HL-60/S4 treated with retinoic acid at 250 ng/mL for 4 days and 3 days (cell line): ENCODE measurements around the gene TRAPPC10.

Experiments used
- in situ Hi-C: fragments of 300-500 bp; cut with MboI; formaldehyde crosslinking; loops from 2 replicates; pipeline ENCODE4 v1.7.0; 2022; ENCODE audit warnings: low sequenced_read_pairs

The TRAPPC10 gene, protein sequence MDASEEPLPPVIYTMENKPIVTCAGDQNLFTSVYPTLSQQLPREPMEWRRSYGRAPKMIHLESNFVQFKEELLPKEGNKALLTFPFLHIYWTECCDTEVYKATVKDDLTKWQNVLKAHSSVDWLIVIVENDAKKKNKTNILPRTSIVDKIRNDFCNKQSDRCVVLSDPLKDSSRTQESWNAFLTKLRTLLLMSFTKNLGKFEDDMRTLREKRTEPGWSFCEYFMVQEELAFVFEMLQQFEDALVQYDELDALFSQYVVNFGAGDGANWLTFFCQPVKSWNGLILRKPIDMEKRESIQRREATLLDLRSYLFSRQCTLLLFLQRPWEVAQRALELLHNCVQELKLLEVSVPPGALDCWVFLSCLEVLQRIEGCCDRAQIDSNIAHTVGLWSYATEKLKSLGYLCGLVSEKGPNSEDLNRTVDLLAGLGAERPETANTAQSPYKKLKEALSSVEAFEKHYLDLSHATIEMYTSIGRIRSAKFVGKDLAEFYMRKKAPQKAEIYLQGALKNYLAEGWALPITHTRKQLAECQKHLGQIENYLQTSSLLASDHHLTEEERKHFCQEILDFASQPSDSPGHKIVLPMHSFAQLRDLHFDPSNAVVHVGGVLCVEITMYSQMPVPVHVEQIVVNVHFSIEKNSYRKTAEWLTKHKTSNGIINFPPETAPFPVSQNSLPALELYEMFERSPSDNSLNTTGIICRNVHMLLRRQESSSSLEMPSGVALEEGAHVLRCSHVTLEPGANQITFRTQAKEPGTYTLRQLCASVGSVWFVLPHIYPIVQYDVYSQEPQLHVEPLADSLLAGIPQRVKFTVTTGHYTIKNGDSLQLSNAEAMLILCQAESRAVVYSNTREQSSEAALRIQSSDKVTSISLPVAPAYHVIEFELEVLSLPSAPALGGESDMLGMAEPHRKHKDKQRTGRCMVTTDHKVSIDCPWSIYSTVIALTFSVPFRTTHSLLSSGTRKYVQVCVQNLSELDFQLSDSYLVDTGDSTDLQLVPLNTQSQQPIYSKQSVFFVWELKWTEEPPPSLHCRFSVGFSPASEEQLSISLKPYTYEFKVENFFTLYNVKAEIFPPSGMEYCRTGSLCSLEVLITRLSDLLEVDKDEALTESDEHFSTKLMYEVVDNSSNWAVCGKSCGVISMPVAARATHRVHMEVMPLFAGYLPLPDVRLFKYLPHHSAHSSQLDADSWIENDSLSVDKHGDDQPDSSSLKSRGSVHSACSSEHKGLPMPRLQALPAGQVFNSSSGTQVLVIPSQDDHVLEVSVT

GRCh38 chr21:44011579-44012473, at the start of gene TRAPPC10:
TSS of gene TRAPPC10 (plus strand) at chr21:44012309. CDS start at chr21:44012494, 185 bp downstream.
- in situ Hi-C loops = no loop called here

DNA sequence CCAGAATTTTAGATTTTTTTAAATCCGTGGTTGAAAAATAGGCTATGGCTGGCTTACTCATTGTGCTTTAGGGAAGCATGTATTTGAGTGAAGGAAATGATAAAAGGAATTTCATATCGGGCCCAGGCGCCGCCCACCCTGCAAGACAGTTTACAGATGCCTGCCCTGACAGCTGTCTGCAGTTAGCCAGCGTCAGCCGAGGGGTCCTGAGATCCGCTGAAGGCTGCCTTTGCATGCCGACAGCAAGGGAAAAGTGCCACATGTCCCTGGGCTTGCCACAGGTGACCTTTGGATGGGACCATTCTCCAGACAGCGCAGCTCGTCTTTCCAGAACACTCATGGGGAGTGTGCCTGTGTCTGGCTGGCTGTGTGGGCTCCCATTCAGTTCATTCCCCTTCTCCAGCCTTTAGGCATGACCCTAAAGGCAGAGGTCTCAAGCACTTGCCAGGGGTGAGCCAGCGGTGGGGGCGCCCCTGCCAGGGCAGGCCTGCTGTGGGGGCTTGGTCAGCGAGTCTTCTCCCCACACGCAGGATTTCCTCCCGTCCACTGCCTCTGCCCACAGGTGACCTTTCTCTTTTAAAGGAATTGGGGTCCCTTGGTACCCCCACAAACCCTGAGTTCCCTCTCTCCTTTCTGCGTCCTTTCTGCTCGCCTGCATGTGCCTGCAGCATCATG, 46.1 kb upstream of the TRAPPC10 start:
- in situ Hi-C loops = no loop called here

GRCh38 chr21:43966946-43967512, 45.1 kb upstream of the TRAPPC10 start:
- in situ Hi-C loops = no loop called here

DNA sequence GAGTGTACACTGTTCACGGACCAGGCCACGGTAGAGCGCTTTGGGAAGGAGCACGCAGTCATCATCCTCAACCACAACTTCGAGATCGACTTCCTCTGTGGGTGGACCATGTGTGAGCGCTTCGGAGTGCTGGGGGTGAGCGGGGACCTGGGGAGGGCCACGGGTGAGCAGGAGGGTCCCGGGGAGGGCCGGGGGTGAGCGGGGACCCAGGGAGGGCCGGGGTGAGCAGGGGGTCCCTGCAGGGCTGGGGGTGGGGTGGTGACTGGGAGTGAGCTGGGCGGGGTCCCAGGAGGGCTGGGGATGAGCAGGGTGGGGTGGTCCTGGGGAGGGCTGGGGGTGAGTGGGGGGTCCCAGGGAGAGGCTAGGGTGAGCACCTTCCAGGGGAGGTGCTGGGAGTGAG, 44.1 kb upstream of the TRAPPC10 start:
- in situ Hi-C loops = no loop called here

GRCh38 chr21:43968410-43969114, 43.5 kb upstream of the TRAPPC10 start:
- in situ Hi-C loops = no loop called here

DNA sequence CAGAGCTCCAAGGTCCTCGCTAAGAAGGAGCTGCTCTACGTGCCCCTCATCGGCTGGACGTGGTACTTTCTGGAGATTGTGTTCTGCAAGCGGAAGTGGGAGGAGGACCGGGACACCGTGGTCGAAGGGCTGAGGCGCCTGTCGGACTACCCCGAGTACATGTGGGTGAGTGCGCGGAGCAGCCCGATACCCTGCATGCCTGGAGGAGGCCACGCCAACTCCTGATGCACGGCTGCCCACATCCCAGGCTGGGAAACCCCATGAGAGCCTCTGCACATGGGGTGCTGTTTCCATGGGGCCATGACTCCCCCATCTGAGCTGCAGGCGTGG, 43.0 kb upstream of the TRAPPC10 start:
- in situ Hi-C loops = no loop called here

DNA sequence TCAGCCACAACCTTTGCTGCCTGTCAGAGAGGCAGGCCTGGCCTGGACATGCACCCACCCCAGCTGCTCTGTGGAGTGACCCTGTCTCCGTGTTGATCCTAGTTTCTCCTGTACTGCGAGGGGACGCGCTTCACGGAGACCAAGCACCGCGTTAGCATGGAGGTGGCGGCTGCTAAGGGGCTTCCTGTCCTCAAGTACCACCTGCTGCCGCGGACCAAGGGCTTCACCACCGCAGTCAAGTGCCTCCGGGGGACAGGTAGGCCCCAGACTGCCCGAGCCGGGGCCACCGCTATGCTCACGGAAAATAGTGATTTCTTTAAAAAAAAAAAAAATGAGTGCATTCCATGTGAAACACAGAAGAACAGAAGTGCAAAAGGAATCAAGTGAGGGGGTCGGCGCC, 41.6 kb upstream of the TRAPPC10 start:
- in situ Hi-C loops = no loop called here

DNA sequence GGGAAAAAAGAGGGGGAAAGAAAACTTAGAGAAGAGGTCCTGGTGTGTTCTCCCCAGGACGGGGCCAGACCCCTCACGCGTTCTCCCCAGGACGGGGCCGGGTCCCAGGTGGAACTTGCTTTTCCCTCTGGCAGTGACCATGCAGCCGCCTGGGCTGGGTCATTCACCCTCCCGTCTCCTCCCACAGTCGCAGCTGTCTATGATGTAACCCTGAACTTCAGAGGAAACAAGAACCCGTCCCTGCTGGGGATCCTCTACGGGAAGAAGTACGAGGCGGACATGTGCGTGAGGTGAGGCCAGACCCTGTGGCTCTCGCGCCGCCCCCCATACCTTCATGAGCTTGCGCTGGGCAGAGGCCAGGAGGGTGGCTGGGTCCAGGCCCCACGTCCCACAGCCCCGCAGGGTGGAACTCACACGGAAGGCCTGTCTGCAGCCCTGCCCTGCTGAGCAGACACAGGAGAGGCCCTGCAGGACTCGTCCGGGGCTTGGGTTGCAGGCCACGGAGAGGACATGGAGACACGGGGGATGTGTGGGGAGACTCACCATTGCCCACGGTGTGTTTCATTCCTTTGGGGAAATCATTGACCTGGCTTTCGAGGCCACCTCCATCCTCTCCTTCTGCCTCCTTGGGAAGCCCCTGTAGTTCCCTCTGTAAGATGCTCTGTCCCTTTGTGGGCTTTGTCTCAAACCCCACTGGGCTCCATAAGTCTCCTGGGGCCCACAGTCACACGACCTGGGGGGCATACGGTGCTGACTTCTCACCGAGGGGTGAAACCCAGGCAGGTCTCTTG, 40.7 kb upstream of the TRAPPC10 start:
- in situ Hi-C loops = no loop called here

DNA sequence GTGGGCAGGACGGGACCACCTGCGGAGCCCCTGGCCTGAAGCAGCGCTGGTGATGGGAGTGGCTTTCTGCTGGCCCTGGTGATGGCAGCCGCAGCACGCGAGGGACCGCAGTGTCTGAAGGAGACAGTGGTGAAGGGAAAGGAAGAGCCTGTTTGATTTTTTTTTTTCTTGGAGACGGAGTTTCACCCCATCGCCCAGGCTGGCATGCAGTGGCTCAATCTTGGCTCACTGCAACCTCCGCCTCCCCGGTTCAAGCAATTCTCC, 40.2 kb upstream of the TRAPPC10 start:
- in situ Hi-C loops = no loop called here

DNA sequence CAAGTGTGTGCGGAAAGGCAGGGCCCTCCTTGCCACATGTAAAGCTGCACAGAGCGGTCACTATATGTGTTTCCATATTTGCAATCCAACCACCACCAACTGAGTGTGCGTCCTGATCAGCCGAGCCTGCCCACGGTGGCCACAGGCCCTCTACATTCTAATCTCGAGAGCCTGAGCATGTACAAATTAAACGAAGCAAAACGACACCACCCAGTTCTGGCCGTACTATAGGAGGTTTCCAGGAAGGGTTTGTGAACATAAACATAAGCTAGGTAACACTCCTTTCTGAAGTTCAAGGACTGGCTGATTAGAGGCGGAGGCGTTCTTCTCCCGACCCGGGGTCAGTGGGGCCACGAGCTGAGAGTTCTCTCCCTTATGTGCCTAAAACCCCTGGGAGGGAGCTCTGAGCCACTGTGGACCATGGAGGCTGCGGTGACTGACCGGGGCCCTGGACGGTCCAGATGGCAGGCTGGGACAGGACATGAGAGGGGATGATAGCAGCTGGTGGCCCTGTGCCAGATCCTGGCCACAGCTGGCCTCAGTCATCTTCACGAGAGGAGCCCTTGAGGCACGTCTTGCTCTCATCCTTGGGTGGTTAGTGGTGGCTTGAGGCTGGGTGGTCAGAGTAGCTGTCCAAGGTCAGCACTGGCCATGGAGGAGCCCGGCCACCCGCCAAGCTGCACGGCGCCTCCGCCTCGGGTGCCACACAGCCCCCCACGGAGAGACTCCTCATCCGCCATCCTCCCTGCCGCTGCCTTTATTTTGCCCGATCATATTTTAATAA, 39.1 kb upstream of the TRAPPC10 start:
- in situ Hi-C loops = no loop called here

DNA sequence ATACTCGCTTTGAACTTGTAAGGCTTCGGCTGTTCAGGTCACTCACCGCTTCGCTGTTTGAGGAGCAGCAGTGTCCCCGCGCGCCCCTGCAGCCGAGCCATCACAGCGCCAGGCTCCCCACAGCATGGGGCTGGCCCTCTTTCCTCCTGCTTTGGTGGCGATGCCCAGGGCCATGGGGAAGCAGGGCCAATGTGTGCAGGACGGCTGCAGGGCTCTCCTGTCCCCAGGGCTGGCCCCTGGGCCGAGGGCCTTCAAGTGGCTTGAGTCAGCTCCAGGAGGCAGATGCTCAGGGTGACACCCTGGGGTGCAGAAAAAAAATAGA, 38.5 kb upstream of the TRAPPC10 start:
- in situ Hi-C loops = no loop called here

DNA sequence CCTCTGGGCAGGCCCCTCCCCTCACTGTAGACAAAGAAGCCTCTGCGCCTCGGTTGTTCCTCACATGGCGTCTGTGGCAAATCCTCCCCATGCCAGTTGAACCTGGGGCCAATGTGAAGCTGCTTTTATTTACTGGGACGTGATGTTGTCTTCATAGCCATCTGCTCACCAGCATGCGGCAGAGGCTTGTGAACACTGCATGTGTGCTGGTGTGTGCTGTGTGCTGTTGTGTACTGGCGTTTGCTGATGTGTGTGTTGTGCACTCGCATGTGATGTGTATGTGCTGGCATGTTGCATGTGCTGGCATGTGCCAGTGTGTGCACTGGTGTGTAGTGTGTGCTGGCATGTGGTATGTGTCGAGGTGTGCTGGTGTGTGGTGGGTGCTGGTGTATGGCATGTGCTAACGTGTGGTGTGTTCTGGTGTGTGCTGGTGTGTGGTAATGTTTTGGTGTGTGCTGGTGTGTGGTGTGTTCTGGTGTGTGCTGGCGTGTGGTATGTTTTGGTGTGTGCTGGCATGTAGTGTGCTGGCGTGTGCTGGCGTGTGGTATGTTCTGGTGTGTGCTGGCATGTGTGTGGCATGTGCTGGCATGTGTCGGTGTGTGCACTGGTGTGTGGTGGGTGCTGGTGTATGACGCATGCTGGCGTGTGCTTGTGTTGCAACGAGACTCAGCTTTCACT, 37.2 kb upstream of the TRAPPC10 start:
- in situ Hi-C loops = no loop called here

DNA sequence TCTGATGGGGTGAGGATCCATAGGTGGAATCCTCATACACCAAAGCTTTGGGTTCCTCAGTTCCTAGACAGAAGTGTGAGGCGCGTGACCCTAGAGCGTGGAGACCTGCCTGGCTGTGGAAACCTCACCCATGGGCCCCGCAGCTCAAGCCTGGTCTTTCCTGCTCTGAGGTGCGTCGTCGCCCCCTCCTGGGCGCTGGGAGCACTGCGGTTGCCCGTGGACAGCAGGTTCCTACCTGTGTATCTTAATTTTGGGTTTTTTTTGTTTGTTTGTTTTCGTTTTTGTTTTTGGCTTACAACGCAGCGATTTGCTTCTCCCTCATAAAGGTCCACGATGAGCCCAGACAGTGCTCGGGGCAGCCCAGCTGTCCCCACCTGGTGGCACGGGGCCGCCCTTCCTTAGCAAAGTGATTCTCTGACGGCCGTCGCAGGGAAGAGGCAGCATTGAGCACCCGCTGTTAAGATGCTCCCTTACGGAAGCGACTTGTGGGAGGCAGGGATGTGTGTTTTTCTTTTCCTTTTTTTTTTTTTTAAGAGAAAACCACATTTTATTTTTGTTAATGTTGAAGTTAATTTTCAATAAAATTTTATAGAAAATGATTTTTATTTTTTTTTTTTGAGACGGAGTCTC, 36.5 kb upstream of the TRAPPC10 start:
- in situ Hi-C loops = no loop called here

DNA sequence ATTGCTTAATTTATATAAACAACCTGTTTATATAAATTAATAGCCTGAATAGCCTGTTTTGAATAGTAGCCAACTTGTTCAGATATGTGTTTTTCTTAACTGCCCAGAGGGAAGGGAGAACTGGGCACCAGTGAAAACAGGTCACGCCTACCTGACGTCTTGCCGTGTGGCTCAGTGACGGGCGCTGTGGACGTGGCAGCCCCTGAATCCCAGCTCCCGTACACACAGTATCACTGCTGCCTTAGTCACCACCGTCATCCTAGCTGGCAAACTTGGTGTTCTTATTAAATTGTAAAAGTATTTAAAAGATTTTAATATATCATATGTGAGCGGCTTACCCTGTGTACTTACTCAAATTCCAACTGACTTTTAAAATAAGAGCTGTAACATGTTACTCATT, 35.4 kb upstream of the TRAPPC10 start:
- in situ Hi-C loops = no loop called here

- in situ Hi-C loops = no loop called here
Measured at GRCh38 chr21:43978060-43978459, 34.0 kb upstream of the TRAPPC10 start.

DNA sequence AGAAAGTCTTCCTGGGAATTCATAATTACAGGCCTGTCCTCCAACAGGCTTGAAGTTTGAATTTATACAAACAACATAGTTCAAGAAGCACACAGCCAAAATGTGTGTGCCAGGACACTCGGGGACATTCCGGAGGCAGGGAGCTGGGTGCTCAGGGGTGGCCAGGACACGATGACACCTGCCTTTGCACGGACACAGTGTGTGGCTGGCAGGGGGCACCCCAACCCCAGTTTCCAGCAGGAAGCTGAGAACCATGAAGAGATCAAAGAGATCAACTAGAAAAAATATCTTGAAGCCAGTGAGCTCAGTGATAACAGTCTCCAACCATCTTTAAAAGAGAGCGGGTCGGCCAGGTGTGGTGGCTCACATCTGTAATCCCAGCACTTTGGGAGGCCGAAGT, 32.5 kb upstream of the TRAPPC10 start:
- in situ Hi-C loops = loop anchor here (10.0 kb wide), 1 partner anchor 175 kb away; no protein-coding TSS in a partner anchor
